Tibial artery (tissue), 4 donors: ENCODE data around the gene SNX9.
"Not testable (repeated sequence)": the region's sequence is repeated elsewhere in the genome, so short reads cannot be mapped to it uniquely, and the experiment has no call there.

Source experiments
- DNase-seq, 2 donors: peaks; one replicate each; pipeline ENCODE4 v3.0.0-alpha.2; 2019
- H3K27ac ChIP-seq, 2 donors: fragments of 200-600 bp; sonication (generic) in 1 of 2; 1 replicate in 1 of 2; 2 replicates in 1 of 2; pipeline ENCODE4 v1.5.1; 2018 to 2019; ENCODE audit warnings: mild to moderate bottlenecking in 1 of 2
- H3K27me3 ChIP-seq, 2 donors: fragments of 200-600 bp; sonication (generic) in 1 of 2; one replicate each; pipeline versions ENCODE4 v1.5.1 to v1.6.0; 2016 to 2019
- H3K36me3 ChIP-seq, 3 donors: fragments of 200-600 bp; sonication (generic) in 2 of 3; one replicate each; pipeline ENCODE4 v1.5.1; 2016 to 2019; ENCODE audit warnings: mild to moderate bottlenecking in 2 of 3
- H3K4me1 ChIP-seq, 4 donors: fragments of 200-600 bp; sonication (generic) in 2 of 4; 1 replicate in 3 of 4; 2 replicates in 1 of 4; pipeline ENCODE4 v1.5.1; 2016 to 2019
- H3K4me3 ChIP-seq, 2 donors: fragments of 200-600 bp; sonication (generic) in 1 of 2; 1 replicate in 1 of 2; 2 replicates in 1 of 2; pipeline ENCODE4 v1.5.1; 2018 to 2019; ENCODE audit warnings: mild to moderate bottlenecking in 2 of 2
- H3K9me3 ChIP-seq, 3 donors: fragments of 200-600 bp; sonication (generic) in 1 of 3; one replicate each; pipeline ENCODE4 v1.5.1; 2016 to 2019
- CTCF ChIP-seq, 2 experiments: fragments of 200-600 bp in 1 of 2; fragments of 450-650 bp in 1 of 2; IDR thresholded peaks; one replicate each; pipeline ENCODE4 v1.5.1; 2017 to 2019; ENCODE audit warnings: antibody characterized with exemption in 2 of 2, mild to moderate bottlenecking in 1 of 2, moderate library complexity in 1 of 2
- intact Hi-C: fragments of 100-400 bp; cut with DNase I; formaldehyde crosslinking; loops from one replicate; pipeline ENCODE4 v1.15.0; 2023; ENCODE audit warnings: low total_unique reads

SNX9 gene

GRCh38 chr6:157795841-157796240, 27.2 kb upstream of the SNX9 start:
- DNase-seq = no peak
- H3K36me3 ChIP-seq = no peaks in the 10 kb centered on the region
- no peak for TF ChIP-seq CTCF (IDR thresholded peaks at IDR 0.05)
- no peak overlapping the region for H3K27ac ChIP-seq
- H3K4me1 ChIP-seq = peaks cover 0 to 9% (median 0%) of the 10 kb centered on the region in 4 donors
- intact Hi-C loops = no loop called here
- no peaks in the 10 kb centered on the region for H3K9me3 ChIP-seq
- no peaks in the 10 kb centered on the region for H3K27me3 ChIP-seq
- H3K4me3 ChIP-seq = no peak overlapping the region

GRCh38 chr6:157798851-157799250, 24.2 kb upstream of the SNX9 start:
- DNase-seq = no peak
- intact Hi-C loops = no loop called here
- Histone ChIP-seq H3K36me3 (no peaks in the 10 kb centered on the region), H3K4me1 (peaks cover 0 to 9% (median 0%) of the 10 kb centered on the region in 4 donors), H3K9me3 (no peaks in the 10 kb centered on the region), H3K27me3 (no peaks in the 10 kb centered on the region), H3K4me3 (no peak overlapping the region), H3K27ac (no peak overlapping the region)
- TF ChIP-seq CTCF (IDR thresholded peaks at IDR 0.05) = no peak

- DNase-seq, H3K4me3 ChIP-seq, H3K27ac ChIP-seq, H3K4me1 ChIP-seq, H3K9me3 ChIP-seq, intact Hi-C loops, H3K27me3 ChIP-seq, H3K36me3 ChIP-seq: not testable (repeated sequence)
These were observed 23.5 kb upstream of the SNX9 start for GRCh38 chr6:157799561-157799960.

GRCh38 chr6:157800420-157801237, 22.4 kb upstream of the SNX9 start:
- no peak for TF ChIP-seq CTCF (IDR thresholded peaks at IDR 0.05)
- no peak overlapping the region for H3K4me3 ChIP-seq
- peaks cover 0 to 4% (median 0%) of the 10 kb centered on the region in 4 donors for H3K4me1 ChIP-seq
- H3K36me3 ChIP-seq = no peaks in the 10 kb centered on the region
- no peak for DNase-seq
- intact Hi-C loops = no loop called here
- no peaks in the 10 kb centered on the region for H3K27me3 ChIP-seq
- H3K27ac ChIP-seq = no peak overlapping the region
- H3K9me3 ChIP-seq = no peaks in the 10 kb centered on the region

GRCh38 chr6:157804448-157805327, 18.4 kb upstream of the SNX9 start:
- TF ChIP-seq CTCF (IDR thresholded peaks at IDR 0.05) = no peak
- Histone ChIP-seq H3K4me3 (no peak overlapping the region), H3K27ac (no peak overlapping the region), H3K9me3 (no peaks in the 10 kb centered on the region), H3K27me3 (no peaks in the 10 kb centered on the region), H3K36me3 (no peaks in the 10 kb centered on the region), H3K4me1 (no peaks in the 10 kb centered on the region)
- DNase-seq = no peak
- intact Hi-C loops = no loop called here
